Astrocyte of the hippocampus (primary cell): Measurements from ENCODE around the gene SDHAF2.
A peak's percentile ranks its signal among the peaks of the same experiment; 100 is the strongest.
"Not testable (repeated sequence)": the region's sequence is repeated elsewhere in the genome, so short reads cannot be mapped to it uniquely, and the experiment has no call there.

Source experiments
- DNase-seq: peaks from one replicate; pipeline ENCODE4 v3.0.0; 2011; ENCODE audit warnings: low read depth, low spot score

Gene SDHAF2

DNA sequence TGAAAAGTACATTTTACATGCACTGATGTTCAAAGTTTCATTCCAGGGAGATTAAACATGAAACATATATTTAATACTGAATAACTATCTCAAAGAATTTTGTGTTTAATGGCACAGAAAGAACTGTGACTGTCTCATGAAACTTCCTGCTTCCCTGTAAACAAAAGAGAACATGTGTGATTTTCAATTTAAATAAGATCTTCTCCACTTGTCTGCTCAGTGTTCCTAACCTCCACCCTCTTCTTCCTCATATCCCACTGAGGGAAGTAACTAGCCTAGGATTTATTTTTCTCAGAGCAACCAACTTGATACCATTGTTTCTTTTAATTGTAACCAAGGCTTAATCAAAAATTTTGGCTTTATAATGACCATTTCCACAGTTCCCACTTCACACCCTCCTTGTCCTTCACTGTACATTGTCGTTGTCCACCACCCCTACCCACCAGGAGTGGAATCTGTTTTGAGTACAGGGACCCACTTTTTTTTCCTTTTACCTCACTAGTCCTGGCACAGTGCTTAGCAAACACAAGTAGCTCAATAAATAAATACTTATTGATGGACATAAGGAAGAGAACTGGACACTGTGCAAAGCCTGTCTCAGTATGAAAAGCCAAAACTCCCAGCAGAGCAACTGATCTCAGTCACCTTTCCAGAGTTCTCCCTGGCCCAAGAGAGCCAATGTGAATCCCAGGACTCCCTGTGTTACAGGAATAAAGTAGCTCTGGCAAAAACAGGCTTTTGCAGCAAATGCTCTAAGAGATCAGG lies 4.4 kb upstream of the SDHAF2 start:
- no peak for DNase-seq

DNA sequence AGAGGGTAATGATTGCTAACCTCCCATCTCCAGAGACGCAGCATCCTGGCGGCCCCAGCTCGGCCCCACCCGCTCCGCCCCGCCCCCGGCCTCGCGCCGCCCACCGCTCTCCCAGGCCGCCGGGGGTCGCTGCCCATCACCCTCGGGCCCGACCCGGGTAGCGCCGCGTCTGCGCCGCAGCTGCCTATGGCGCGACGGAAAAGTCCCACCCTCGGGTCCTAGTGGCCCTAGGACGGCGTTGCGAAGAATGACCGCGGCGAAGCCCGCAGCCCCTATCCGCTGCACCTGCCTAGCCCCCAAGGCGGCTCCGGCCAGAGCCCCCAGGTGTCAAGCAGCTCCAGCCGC lies 606 bp upstream of the SDHAF2 start:
- DNase-seq: peak; percentile 83

DNA sequence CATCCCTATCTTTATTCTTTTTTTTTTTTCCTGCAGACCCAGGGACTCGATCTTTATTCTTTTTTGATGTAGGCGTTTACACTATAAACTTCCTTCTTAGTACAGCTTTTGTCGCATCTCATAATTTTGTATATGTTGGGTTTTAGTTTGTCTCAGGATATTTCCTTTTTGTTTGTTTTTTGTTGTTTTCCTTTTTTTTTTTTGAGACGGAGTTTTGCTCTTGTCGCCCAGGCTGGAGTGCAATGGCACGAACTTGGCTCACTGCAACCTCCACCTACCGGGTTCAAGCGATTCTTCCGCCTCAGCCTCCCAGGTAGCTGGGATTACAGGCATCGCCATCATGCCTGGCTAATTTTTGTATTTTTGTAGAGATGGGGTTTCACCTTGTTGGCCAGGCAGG lies 915 bp downstream of the SDHAF2 start:
- DNase-seq: not testable (repeated sequence)

DNA sequence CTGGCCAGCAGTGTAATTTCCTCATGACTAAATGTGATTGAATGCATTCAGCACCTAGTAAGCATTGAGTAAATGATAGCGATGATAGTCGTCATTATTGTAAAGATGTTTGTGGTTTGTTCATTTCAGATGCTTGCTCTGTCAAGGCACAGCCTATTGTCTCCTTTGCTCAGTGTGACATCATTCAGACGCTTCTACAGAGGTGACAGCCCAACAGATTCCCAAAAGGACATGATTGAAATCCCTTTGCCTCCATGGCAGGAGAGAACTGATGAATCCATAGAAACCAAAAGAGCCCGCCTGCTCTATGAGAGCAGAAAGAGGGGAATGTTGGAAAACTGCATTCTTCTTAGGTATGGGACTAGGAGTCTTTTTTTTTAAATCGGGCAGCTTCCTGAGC lies 7.6 kb downstream of the SDHAF2 start:
- no peak for DNase-seq

DNA sequence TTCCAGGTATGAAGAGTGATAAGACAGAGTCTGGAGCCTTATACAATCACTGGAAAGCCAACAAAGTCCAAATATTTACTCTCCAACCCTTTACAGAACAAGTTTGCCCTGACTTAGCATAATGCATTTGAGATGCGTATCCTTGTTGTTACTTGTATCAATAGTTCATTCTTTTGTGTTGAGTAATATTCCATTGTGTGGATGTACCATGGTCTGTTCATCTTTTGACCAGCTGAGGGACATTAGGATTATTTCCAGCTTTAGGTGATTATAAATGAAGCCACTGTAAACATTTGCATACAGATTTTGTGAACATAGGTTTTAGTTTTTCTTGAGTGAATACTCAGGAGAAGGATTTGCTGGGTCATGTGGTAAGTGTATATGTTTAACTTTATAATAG lies 9.7 kb downstream of the SDHAF2 start:
- no peak for DNase-seq

DNA sequence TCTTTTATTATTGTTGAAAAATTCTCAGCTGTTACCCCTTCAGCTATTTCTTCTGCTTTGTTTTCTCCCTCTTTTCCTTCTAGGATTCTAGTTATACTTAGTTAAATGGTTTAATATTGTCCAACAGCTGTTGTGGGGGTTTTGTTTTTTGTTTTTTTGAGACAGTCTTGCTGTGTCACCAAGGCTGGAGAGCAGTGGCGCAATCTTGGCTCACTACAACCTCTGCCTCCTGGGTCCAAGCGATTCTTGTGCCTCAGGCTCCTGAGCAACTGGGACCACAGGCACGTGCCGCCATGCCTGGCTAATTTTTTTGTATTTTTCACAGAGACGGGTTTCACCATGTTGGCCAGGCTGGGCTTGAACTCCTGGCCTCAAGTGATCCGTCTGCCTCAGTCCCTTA lies 12.7 kb downstream of the SDHAF2 start:
- DNase-seq: no peak

DNA sequence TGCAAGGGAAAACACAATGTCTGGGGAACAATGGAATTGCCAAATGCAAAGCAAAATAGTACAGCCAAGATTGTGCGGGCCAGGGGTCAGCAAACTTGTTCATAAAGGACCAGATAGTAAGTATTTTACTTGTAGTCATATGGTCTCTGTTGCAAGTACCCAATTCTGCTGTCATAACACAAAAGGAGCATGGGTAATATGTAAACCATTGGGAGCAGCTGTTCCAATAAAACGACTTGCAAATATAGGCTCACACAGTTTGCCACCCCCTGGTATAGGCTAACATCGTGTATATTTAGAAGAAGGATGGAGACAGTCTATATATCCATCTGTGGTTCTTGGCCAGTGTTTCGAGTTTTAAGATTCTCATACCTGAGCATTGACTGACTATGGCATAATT lies 15.6 kb downstream of the SDHAF2 start:
- DNase-seq: no peak

DNA sequence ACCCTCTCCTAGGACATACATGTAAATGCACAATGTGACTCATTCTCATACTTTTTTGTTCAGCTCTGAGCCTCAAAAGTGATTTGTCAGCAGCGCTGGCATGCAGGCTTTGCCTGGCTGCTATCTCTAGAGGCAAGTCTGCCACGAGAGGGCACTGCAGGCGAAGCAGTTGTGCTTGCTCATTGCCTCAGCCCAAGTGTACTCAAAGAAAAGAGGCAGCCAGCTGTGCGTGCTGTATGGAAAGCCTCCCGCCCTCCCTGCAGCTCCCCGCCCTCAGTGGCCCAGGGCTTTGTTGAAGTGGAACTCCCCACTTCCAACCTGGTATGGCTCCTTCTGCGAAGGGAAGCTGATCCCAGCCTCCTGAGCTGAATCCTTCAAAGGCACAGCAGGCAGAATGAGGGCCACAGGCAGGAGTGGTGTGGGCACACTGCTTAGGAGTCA lies 16.3 kb downstream of the SDHAF2 start:
- peak; percentile 97 for DNase-seq

DNA sequence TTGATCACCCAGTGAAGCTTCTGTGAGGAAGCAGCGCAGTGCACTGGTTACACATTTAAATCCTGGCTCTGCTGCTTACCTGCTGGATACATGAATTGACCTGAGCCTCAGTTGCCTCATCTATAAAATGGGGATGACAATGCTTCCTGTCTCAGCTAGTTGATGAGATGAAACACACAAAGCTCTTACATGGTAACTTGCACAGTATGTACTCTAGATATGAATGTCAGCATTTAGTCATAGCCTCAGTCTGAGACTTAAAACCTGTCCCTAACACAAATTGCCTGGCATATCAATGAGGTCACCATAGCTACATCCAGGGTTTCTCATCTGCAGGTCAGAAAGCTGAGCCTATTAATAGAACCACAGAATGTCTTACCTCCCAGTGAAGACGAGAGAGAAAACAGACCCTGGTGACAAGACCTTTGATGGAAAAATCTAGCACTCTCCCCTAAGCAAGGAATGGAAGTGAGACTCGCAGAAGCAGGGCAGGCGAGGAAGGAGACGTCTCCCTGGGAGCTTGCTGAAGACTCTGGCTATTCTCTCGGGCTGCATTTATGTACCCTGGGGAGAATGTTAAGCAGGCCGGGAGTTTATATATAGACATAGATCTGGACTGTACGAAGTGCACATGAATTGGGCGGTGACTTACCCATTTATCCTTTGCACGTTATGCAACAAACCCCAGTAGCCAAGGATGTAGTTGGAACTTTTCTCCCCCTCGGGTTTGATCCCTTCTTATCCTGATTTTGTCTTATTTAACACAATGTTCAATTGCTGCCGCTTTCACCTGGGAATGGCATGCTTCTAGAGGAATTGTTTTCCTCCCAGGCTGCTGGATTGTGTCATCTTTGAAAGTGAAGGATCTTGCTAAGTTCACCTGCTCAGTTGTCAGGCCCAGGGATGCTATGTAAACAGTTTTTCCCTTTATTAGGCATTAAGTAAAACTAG lies 18.0 kb downstream of the SDHAF2 start:
- DNase-seq: no peak

DNA sequence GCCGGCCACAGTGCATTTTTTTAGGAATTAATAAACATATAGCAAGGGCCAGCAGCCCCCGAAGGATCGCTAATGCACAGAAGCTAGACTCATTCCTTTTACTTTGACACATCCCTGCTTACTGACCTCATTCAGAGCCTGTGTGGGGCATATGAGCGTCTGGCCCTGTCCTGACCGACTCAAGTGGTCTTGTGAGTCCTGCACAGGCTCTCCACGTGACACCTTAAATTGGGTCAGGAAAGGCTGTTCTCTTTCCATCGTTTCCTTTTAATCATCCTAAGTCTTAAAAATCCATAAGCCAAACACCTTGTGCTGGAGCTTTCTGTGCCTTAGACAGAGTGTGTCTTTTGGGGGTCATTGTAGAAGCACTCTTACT lies 18.6 kb downstream of the SDHAF2 start:
- DNase-seq: no peak

DNA sequence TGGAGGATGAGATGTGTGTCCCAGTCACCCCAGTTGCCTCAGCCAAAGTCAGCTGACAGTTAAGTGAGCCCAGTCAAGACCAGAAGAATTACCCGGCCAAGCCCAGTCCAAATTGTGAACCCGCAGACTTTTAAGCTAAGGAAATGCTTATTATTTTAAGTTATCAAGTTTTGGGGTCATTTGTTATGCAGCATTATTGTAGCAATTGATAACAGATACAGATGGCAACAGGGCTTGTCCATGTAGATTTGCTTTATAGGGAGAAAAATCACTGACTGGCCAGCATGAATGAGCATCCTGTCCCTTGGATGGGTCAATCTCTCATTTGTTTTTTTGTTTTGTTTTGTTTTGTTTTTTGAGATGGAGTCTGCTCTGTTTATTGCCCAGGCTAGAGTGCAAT lies 22.9 kb downstream of the SDHAF2 start:
- DNase-seq: no peak

DNA sequence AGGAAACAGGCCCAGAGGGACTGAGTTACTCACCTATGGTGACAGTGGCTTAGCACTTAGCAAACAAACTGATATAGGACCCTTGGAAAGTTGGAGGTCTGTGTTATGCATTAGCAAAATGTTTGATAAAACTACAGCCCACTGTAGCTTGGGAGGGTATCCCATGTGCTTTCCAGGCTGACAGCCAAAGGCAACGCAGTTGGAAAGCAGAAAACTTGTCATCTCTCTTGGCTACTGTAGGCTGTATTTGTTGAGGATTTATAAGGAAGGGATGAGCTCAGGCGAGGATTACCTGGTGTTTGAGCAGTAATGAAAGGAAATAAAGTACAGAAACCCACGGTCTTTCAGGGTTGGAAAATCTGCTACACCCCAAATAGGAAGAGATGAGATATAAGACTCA lies 23.8 kb downstream of the SDHAF2 start:
- no peak for DNase-seq

DNA sequence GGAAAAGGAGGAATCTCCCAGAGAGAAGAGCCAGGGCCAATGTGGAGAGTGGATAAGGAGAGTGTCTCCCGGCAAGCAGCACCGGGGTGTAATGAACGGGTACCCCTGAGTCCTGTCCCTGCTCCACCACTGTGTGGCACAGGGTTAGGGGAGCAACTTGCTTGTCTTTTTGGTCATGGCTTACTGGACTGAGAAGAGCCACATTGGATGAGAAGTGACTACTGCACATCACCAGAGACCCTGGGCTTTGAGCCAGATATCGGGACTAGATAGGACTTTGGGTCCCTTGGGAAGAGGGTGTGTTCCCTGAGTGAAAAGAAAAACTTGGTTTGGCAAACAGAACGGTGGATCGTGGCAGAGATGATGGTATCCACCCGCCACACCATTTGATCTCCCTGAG lies 24.6 kb downstream of the SDHAF2 start:
- DNase-seq: no peak

DNA sequence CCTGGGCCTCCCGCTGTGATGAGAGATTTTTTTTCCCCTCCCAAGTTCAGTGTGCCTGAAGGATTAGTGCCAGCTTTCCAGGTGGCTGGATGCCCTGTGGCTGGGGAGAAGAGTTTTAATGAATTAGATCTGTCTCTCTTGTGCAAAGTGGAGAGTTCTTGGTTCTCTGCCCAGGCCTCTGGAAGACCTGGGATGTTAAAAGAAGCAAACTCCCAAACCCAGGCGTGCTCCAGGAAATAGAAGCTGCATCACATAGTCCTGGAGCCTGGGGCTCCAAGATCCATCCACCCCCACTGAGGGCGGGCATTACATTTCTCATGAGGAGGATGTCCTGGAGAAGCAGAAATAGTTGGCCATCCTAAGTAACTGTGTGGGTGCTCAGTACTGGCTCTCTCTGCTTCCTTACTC lies 30.6 kb downstream of the SDHAF2 start:
- peak; percentile 68 for DNase-seq

DNA sequence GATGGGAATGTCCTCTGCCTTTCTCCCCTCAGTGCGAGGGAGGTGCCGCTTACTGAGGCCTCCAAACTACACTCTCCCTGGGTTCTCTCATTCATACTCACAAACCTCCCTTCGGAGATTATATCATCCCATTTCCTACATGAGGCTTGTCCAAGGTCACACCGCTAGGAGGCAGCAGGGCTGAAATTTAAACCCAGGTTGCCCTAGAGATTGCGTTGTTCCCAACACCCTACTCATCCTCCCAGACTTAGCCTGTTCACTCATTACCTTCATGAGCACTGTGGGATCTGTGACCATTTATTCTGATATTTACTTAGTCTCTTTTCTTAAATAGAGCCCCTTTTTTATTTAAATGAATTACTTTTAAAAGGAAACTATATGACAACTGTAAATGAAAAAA lies 31.1 kb downstream of the SDHAF2 start:
- no peak for DNase-seq

DNA sequence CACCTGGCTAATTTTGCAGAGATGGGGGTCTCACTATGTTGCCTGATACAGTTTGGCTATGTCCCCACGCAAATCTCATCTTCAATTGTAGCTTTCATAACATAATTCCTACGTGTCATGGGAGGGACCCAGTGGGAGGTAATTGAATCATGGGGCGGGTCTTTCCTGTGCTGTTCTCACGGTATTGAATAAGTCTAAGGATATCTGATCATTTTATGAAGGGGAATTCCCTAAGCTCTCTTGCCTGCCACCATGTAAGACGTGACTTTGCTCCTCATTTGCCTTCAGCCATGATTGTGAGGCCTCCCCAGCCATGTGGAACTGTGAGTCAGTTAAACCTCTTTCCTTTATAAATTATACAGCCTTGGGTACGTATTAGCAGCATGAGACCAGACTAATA lies 37.7 kb downstream of the SDHAF2 start:
- DNase-seq: not testable (repeated sequence)

DNA sequence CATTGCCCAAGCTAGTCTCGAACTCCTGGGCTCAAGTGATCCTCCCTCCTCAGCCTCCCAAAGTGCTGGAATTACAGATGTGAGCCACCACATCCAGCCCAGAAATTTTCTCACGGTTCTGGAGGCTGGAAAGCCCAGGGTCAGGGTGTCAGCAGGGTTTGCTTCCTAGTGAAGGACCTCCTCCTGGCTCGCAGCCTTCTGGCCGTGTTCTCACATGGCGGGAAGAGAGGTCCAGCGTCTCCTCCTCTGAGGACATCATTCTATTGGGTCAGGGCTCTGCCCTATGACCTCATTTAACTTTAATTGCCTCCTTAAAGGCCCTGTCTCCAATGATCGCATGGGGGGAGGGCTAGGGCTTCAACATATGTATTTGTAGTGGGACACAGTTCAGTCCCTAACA lies 38.1 kb downstream of the SDHAF2 start:
- no peak for DNase-seq

DNA sequence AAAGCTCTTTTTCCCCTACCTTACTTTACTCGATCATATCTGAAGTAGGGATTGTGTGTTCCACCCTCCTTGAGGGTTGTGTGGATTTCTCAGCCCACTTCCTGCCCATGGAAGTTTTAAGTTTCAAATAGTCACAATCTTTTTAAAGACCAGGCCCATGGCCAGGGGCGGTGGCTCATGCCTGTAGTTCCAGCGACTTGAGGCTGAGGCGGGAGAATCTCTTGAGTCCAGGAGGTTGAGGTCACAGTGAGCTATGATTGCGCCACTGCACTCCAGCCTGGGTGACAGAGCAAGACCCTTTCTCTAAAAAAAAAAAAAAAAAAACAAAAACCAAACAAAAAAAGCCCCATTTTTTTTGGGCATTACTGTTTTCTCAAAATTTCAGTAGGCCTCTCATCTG lies 42.4 kb downstream of the SDHAF2 start:
- DNase-seq: peak; percentile 31

DNA sequence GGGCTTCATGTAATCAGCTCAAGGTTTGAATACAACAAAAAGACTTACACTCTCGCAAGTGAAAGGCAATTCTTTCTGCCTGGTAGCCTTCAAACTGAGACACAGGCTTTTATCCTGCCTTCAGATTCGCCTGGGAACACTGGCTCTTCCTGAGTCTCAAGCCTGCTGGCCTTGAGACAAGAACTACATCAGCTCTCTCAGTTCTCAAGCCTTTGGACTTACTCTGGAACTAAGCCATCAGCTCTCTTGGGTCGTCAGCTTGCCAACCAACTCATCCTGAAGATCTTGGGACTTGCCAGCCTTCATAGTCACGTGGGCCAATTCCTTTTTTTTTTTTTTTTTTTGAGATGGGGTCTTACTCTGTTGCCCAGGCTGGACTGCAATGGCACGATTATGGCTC lies 42.9 kb downstream of the SDHAF2 start:
- DNase-seq: peak; percentile 70

DNA sequence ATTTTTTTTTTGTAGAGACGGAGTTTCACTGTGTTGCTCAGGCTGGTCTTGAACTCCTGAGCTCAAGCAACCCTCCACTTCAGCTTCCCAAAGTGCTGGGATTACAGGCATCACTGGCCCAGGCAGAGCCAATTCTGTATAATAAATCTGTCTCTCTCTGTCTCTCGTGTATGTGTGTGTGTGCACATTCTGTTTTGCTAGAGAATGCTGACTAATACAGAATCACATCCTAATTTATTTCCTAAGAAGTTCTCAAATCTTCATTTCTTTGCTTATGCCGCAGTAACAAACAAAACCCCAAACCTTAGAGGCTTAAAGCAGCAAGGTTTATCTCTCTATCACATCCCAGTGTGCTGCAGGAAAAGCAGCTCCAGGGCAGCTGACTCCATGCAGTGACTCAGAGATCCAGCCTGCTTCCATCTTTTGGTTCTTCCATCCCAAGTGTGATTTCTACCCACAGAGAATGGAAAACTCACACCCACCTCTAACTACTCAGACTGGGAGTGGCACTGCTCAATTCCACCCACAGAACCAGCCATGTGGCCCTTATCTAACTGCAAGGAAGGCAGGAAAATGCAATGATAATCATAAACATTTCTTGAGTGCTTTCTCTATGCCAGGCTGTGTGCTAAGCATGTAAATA lies 43.6 kb downstream of the SDHAF2 start:
- DNase-seq: no peak

DNA sequence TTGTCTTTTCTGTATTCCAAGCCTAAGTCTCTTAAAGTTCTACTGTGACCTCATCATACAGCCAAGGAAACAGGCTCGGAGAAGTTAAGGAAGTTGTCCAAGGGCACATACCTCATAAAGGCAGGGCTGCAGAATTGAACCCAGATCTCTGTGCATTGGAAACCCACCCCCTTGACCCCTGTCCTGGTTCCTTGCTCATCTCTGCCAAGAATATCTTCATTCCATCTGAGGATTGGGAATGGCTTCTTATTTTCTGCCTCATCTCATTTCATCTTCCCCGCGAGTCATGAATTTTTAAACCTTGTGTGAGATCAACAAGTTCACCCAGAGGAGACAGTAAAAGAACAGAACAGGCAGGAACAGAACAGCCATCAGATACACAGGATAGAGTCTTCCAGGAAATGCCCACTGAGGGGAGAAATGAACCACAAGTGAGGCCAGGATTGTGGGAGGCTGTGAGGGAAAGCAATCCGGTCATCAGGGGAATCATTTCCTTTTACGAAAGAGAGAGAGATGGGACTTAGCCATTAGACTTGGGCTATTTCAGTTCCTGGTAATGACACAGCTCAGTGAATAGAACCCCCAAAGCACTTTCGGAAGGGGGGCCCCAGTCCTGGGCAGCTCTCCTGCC lies 44.2 kb downstream of the SDHAF2 start:
- DNase-seq: no peak

DNA sequence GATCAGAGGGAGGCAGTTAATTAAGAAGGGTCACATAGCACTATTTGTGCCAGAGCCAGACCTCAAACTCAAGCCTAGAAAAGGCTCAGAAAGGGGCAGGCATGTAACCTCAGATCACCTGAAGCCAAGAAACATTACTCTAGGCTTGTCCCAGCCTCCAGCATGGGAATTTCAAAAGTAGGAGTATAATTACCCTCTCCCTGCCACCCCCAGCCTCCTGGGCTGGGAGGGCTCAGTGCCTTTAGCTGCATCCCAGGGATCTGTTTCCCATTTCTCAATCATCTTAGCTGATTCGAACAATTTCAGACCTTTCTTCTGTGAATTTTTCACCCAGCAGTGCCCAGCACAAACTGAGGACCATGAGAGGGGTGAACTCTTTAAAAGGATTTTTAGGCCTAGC lies 45.5 kb downstream of the SDHAF2 start:
- no peak for DNase-seq
